Heart left ventricle (tissue), 16 donors: ENCODE results near the gene TM9SF4. TPM values are rescaled to one million over a fixed set of nuclear protein-coding genes. Genes with fewer than 3 reads are reported as not detected.

ENCODE experiments used
- ATAC-seq, 4 donors: fragments of 200-7000 bp; cut with Tn5 transposase; one replicate each; pipeline ENCODE4 v1.9.1; 2020 to 2022; ENCODE audit warnings: moderate library complexity in 4 of 4, mild to moderate bottlenecking in 3 of 4, moderate number of reproducible peaks in 1 of 4
- DNase-seq, 5 donors: peaks; one replicate each; pipeline ENCODE4 v3.0.0-alpha.2; 2020
- H3K27ac ChIP-seq, 12 donors: fragments of 200-600 bp; sonication (generic) in 4 of 12; one replicate each; pipeline versions ENCODE4 v1.5.0 to v1.8.0; 2016 to 2022; ENCODE audit warnings: mild to moderate bottlenecking in 2 of 12
- H3K27me3 ChIP-seq, 9 donors: fragments of 200-600 bp; sonication (generic) in 2 of 9; one replicate each; pipeline versions ENCODE4 v1.5.1 to v1.8.0; 2016 to 2022; ENCODE audit warnings: mild to moderate bottlenecking in 3 of 9
- H3K36me3 ChIP-seq, 9 donors: fragments of 200-600 bp; sonication (generic) in 2 of 9; one replicate each; pipeline versions ENCODE4 v1.5.0 to v1.8.0; 2018 to 2022; ENCODE audit warnings: mild to moderate bottlenecking in 2 of 9
- H3K4me1 ChIP-seq, 12 donors: fragments of 200-600 bp; sonication (generic) in 4 of 12; one replicate each; pipeline versions ENCODE4 v1.5.0 to v1.8.0; 2016 to 2022; ENCODE audit warnings: mild to moderate bottlenecking in 3 of 12
- H3K4me3 ChIP-seq, 12 donors: fragments of 200-600 bp; sonication (generic) in 4 of 12; one replicate each; pipeline versions ENCODE4 v1.5.0 to v1.8.0; 2017 to 2022; ENCODE audit warnings: mild to moderate bottlenecking in 9 of 12, moderate library complexity in 4 of 12
- H3K9me3 ChIP-seq, 12 donors: fragments of 200-600 bp; sonication (generic) in 4 of 12; one replicate each; pipeline versions ENCODE4 v1.5.0 to v1.8.0; 2016 to 2022; ENCODE audit warnings: mild to moderate bottlenecking in 1 of 12
- POLR2A ChIP-seq, 2 donors: fragments of 450-650 bp; IDR thresholded peaks; one replicate each; pipeline ENCODE4 v1.6.1; 2017; ENCODE audit warnings: antibody characterized with exemption in 2 of 2, mild to moderate bottlenecking in 2 of 2, moderate library complexity in 2 of 2
- WGBS, 4 donors: extraction: QIAGEN DNeasy Blood & Tissue Kit in 2 of 4; methylation state at CpG; one replicate each; pipeline versions ENCODE4 v1.1.5 to v1.1.7; 2013 to 2018; 5-methylcytosine and 5-hydroxymethylcytosine counted together
- intact Hi-C, 10 donors: fragments of 100-400 bp; cut with DNase I; formaldehyde crosslinking; loops; one replicate each; pipeline versions ENCODE4 v1.11.1 to v1.14.2; 2022
- polyA plus RNA-seq, 2 donors: library from polyadenylated mRNA; stranded (reverse); fragments of 200-250 nt; gene quantifications; one replicate each; pipeline ENCODE4 v1.2.3, GENCODE V29; 2013
- total RNA-seq, 9 donors: library from RNA; depleted of rRNA in 2 of 9; stranded (reverse); fragments of >200 nt in 2 of 9; fragmentation: NEBNext Ultra II Directional in 3 of 9; extraction: Animal tissue kit (Norgen Biotek cat#: 25700) in 3 of 9; gene quantifications; one replicate each; pipeline versions ENCODE4 v1.1.0 to v1.2.4, GENCODE V29; 2016 to 2023
- TF ChIP-seq, protein P1 (sequence below), 12 donors: fragments of 200-600 bp; sonication (generic) in 4 of 12; IDR thresholded peaks; one replicate each; pipeline versions ENCODE4 v1.5.0 to v1.8.0; 2018 to 2022; ENCODE audit warnings: antibody characterized with exemption in 12 of 12, mild to moderate bottlenecking in 5 of 12
- donor health status: ischemic (EF 13 %, LVEDD 7.1; RV severe dilation, severe dysfunction).
- donor health status: healthy with polysubstance abuse.
- donor health status: DM: no; HTN: yes; CAD: no.
- donor health status: DM: no; HTN: no; CAD: no.
- donor health status: ischemic (EF 25% LVEDD 6.9; RV normal size, moderate dysfunction).
- donor health status: ischemic (EF 25% LVEDD 5.7; RV mildly dilated, moderate dysfunction).
- donor health status: healthy.
- donor health status: DM: yes; HTN: yes; CAD: no.
- donor health status: ischemic (EF 35%, LVEDD 5.7; RV mildly dilated, moderate dysfunction).
- donor health status: nonischemic (EF 11% LVEDD 7.7; RV severe dilation, severe dysfunction).
- donor health status: DM: yes; HTN: yes; CAD: no.
- donor health status: PGD.
- donor health status: ischemic (EF 29% LVEDD 5.4; RV normal size, mild dysfunction).
- donor health status: nonischemic (EF 23%, LVEDD 6.1; RV moderate dilation, normal function).

Gene TM9SF4
- total and polyA plus RNA-seq, 11 donors, result 15.7 to 37.9 (median 28.8) TPM

DNA sequence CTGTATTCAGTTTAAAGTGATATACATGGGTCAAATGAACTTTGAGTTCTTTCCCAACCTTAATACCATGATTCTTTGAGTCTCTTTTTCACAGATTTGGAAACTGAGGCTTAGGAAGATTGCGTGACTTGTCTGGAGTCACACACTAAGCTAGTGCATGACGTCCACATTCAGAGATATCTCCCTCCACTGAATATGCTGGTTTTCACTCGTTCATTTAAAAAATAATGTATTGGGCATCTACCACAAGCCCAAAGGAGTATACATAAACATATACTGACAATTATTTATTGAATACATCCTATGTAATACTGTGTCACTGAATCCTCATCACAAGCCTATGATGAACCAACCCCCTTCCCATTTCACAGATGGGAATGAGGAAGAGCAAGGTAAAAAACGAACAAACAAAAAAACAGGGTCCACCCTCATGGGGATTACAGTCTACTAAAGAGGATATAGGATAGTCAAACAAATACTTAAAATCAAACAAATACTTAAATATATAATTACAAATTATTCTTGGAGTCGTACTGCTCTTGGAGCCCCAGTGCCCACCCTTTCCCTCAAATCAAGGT lies 611 bp upstream of the TM9SF4 start:
- TF ChIP-seq, protein P1, sequence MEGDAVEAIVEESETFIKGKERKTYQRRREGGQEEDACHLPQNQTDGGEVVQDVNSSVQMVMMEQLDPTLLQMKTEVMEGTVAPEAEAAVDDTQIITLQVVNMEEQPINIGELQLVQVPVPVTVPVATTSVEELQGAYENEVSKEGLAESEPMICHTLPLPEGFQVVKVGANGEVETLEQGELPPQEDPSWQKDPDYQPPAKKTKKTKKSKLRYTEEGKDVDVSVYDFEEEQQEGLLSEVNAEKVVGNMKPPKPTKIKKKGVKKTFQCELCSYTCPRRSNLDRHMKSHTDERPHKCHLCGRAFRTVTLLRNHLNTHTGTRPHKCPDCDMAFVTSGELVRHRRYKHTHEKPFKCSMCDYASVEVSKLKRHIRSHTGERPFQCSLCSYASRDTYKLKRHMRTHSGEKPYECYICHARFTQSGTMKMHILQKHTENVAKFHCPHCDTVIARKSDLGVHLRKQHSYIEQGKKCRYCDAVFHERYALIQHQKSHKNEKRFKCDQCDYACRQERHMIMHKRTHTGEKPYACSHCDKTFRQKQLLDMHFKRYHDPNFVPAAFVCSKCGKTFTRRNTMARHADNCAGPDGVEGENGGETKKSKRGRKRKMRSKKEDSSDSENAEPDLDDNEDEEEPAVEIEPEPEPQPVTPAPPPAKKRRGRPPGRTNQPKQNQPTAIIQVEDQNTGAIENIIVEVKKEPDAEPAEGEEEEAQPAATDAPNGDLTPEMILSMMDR (IDR thresholded peaks at IDR 0.05), result no peak
- TF ChIP-seq POLR2A (IDR thresholded peaks at IDR 0.05), result no peak
- H3K4me1 ChIP-seq, result peaks cover 0 to 39% (median 18%) of the 10 kb centered on the region in 12 donors
- H3K4me3 ChIP-seq, result peak overlapping the region in 11 of 12 donors; percentile 74 to 98 (median 82)
- no peak for ATAC-seq
- no peaks in the 10 kb centered on the region for H3K27me3 ChIP-seq
- no peak for DNase-seq
- intact Hi-C loops, result loop anchor here in 3 of 10 donors (5.0 kb wide), 1 partner anchor 98 kb away; the partner anchor contains the start of genes PLAGL2 (in 3 of the 3) and POFUT1 (in 3 of the 3)
- H3K27ac ChIP-seq, result peak overlapping the region in 10 of 12 donors; percentile 94 to 99 (median 98)
- WGBS, 4 donors, result 59 to 62% (median 61%) methylated on average over 5 of the region's 5 CpGs
- H3K9me3 ChIP-seq, result no peaks in the 10 kb centered on the region
- peaks cover 0 to 6% (median 0%) of the 10 kb centered on the region in 9 donors for H3K36me3 ChIP-seq

DNA sequence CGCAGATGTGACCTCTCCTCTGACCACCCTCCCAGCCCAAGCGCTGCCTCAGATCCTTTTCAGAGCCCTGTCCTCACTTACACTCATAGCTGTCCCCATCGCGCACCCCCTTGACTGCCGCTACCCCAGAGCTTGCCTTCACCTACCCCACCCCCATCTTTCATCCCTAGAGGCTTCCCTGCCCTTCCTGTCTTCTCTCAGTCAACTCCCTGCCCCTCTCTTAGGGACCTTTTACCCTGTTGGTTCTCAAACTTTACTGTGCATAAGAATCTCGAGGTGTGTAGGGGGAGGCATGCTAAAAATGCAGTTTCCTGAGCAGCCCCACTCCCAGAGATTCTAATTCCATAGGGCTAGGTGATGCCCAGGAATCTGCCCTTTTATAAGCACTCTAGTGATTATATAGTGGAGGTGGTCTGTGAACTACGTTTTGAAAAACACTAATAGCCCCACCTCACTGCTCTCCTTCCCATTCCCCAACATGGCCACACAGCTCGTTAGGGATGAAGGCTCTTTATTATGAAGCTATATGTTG lies 725 bp downstream of the TM9SF4 start:
- TF ChIP-seq, protein P1 (IDR thresholded peaks at IDR 0.05), result no peak
- no peak for TF ChIP-seq POLR2A (IDR thresholded peaks at IDR 0.05)
- H3K4me1 ChIP-seq, result peaks cover 0 to 52% (median 18%) of the 10 kb centered on the region in 12 donors
- H3K36me3 ChIP-seq, result peaks cover 0 to 14% (median 0%) of the 10 kb centered on the region in 9 donors
- peak overlapping the region; percentile 74 to 98 (median 82) for H3K4me3 ChIP-seq
- ATAC-seq, result peak in 1 of 4 donors; percentile 22
- peak overlapping the region in 11 of 12 donors; percentile 94 to 99 (median 98) for H3K27ac ChIP-seq
- DNase-seq, result peak in 1 of 5 donors; percentile 12
- intact Hi-C loops, result loop anchor here in 1 of 10 donors (2.0 kb wide), 1 partner anchor 97 kb away; the partner anchor contains the start of genes PLAGL2 and POFUT1
- no peaks in the 10 kb centered on the region for H3K9me3 ChIP-seq
- WGBS, 4 donors, result 2 to 5% (median 2%) methylated on average over 8 of the region's 8 CpGs
- no peaks in the 10 kb centered on the region for H3K27me3 ChIP-seq

DNA sequence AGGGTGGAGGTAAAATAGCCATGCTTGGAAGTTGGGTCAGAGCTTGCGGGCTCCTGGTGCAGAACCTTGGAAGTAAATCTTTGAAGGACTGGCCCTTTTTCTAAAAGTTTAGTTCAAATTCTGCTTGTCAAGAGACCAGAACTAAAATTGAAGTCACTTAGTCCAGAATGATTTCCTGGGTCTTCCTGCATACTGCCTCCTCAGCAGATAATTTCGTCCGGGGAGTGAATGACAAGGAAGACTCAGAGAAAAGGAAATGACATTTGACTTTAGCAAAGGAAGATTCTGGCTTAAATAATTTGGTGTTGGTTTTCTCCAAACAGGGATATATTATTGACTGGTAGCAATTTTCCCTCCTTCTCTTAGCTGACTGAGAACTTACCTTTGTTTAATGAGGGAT lies 1.2 kb downstream of the TM9SF4 start:
- intact Hi-C loops, result loop anchor here in 1 of 10 donors (2.0 kb wide), 1 partner anchor 96 kb away; the partner anchor contains the start of genes PLAGL2 and POFUT1
- peak overlapping the region in 1 of 12 donors; percentile 99 for H3K27ac ChIP-seq
- no peaks in the 10 kb centered on the region for H3K9me3 ChIP-seq
- TF ChIP-seq, protein P1 (IDR thresholded peaks at IDR 0.05), result no peak
- TF ChIP-seq POLR2A (IDR thresholded peaks at IDR 0.05), result no peak
- 54 to 65% (median 61%) methylated on average over 3 of the region's 3 CpGs for WGBS, 4 donors
- ATAC-seq, result no peak
- H3K36me3 ChIP-seq, result peaks cover 0 to 19% (median 0%) of the 10 kb centered on the region in 9 donors
- DNase-seq, result no peak
- H3K4me1 ChIP-seq, result peaks cover 0 to 57% (median 18%) of the 10 kb centered on the region in 12 donors
- H3K27me3 ChIP-seq, result no peaks in the 10 kb centered on the region
- H3K4me3 ChIP-seq, result peak overlapping the region in 11 of 12 donors; percentile 74 to 98 (median 82)

DNA sequence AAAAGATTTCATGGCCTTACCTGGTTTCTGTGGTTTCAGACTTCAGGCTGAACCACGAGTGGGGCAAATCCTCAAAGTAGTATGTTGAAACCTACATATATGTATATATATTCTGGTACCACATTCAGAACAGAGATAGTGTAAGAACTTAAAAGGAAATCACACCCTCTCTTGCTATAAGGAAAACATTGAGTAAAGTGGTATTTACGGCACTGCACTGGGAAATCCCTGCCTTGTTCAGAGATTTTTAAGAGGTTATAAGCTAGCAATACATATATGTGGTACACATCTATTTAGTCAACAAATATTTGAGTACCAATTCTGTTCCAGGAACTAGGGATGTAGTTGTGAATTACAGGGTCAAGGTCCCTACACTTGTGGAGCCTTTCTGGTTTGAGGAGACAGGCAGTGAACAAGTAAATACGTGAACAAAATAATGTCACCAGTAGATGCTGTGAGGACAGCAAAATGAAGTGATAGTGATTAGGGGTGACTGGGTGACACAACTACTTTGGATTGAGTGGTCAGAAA lies 1.7 kb downstream of the TM9SF4 start:
- Histone ChIP-seq H3K4me3 (peak overlapping the region in 2 of 12 donors; percentile 81 to 98), H3K36me3 (peaks cover 0 to 22% (median 0%) of the 10 kb centered on the region in 9 donors), H3K27ac (peak overlapping the region in 1 of 12 donors; percentile 99), H3K27me3 (no peaks in the 10 kb centered on the region), H3K9me3 (no peaks in the 10 kb centered on the region), H3K4me1 (peaks cover 0 to 62% (median 18%) of the 10 kb centered on the region in 12 donors)
- WGBS, 4 donors, result 70 to 79% (median 75%) methylated on average over 3 of the region's 3 CpGs
- TF ChIP-seq POLR2A (IDR thresholded peaks at IDR 0.05), result no peak
- TF ChIP-seq, protein P1 (IDR thresholded peaks at IDR 0.05), result no peak
- no peak for DNase-seq
- no peak for ATAC-seq
- intact Hi-C loops, result loop anchor here in 1 of 10 donors (2.0 kb wide), 1 partner anchor 96 kb away; the partner anchor contains the start of genes PLAGL2 and POFUT1
